Measurements from ENCODE around the gene MYMX.

The MYMX gene

GRCh38 chr6:44253307-44254101 is 36.8 kb downstream of the MYMX start:
- DNase-seq = no peak

- no peak for DNase-seq
Measured at GRCh38 chr6:44254191-44255104, 37.7 kb downstream of the MYMX start.

GRCh38 chr6:44255105-44255808 is 38.5 kb downstream of the MYMX start:
- no peak for DNase-seq

- no peak for DNase-seq
Measured at GRCh38 chr6:44255871-44256774, 39.4 kb downstream of the MYMX start.

GRCh38 chr6:44256775-44257024 is 40.0 kb downstream of the MYMX start:
- DNase-seq = no peak

GRCh38 chr6:44257025-44257752 is 40.5 kb downstream of the MYMX start, which contains the start of gene SLC35B2:
Gene SLC35B2 (minus strand): TSS chr6:44257528. CDS start chr6:44257410, 118 bp downstream.
- peak; percentile 63 for DNase-seq

- DNase-seq = no peak
Measured at GRCh38 chr6:44257753-44258324, 41.1 kb downstream of the MYMX start.

- no peak for DNase-seq
Measured at GRCh38 chr6:44258325-44258863, 41.7 kb downstream of the MYMX start.

GRCh38 chr6:44258921-44259320 is 42.2 kb downstream of the MYMX start:
- DNase-seq = no peak

- no peak for DNase-seq
Measured at GRCh38 chr6:44260011-44260410, 43.3 kb downstream of the MYMX start.

- no peak for DNase-seq
Measured at GRCh38 chr6:44260451-44261297, 43.9 kb downstream of the MYMX start.

GRCh38 chr6:44261581-44261980 is 44.9 kb downstream of the MYMX start:
- DNase-seq = no peak

GRCh38 chr6:44262467-44263353 is 46.0 kb downstream of the MYMX start:
- DNase-seq = no peak

GRCh38 chr6:44263354-44264100 is 46.8 kb downstream of the MYMX start:
- no peak for DNase-seq

GRCh38 chr6:44264154-44265006 is 47.7 kb downstream of the MYMX start:
- DNase-seq = no peak

GRCh38 chr6:44265007-44265721 is 48.4 kb downstream of the MYMX start, which contains the start of gene NFKBIE:
Gene NFKBIE (minus strand): TSS chr6:44265551. CDS start chr6:44265346, 205 bp downstream.
- peak; percentile 92 for DNase-seq
